H1 (cell line): ENCODE results near the gene GTF2H3. TPM values are rescaled to one million over a fixed set of nuclear protein-coding genes. Genes with fewer than 3 reads are reported as not detected.

Experiments
- CTCF ChIA-PET: fragments of 300-600 bp; sonication (Branson Sonifier 250); formaldehyde crosslinking; loops from one replicate; lab custom pipeline; 2021; ENCODE audit not compliant: partially characterized antibody; lab: Charles Lee
- POLR2A ChIA-PET: fragments of 300-600 bp; sonication (Branson Sonifier 250); formaldehyde crosslinking; loops from one replicate; lab custom pipeline; 2021; ENCODE audit warnings: inconsistent platforms; ENCODE audit not compliant: partially characterized antibody; lab: Charles Lee
- DNase-seq, 2 experiments: peaks; one replicate each; pipeline versions ENCODE4 v3.0.0 to v3.0.0-alpha.2; 2010 to 2022; ENCODE audit warnings: low spot score in 2 of 2, low read depth in 1 of 2, mixed read lengths in 1 of 2
- FAIRE-seq: peaks from 2 replicates; lab custom pipeline; 2011; peaks lifted over from hg19 to GRCh38; lab: Jason Lieb, UNC
- H2AFZ ChIP-seq: 2 replicates; pipeline ENCODE4 v1.8.1; 2012; ENCODE audit warnings: low read length, inconsistent platforms
- H2AK5ac ChIP-seq: 2 replicates; pipeline ENCODE4 v1.6.1; 2013; ENCODE audit warnings: low read depth, low read length
- H2BK120ac ChIP-seq: replicated peaks from 2 replicates; pipeline ENCODE3; 2013; ENCODE audit warnings: low read depth, low read length, inconsistent platforms
- H2BK12ac ChIP-seq: 2 replicates; pipeline ENCODE4 v1.6.1; 2013; ENCODE audit warnings: low read depth, low read length
- H2BK15ac ChIP-seq: 2 replicates; pipeline ENCODE4 v1.6.1; 2013; ENCODE audit warnings: low read length
- H2BK20ac ChIP-seq: 2 replicates; pipeline ENCODE4 v1.6.1; 2013; ENCODE audit warnings: low read length
- H2BK5ac ChIP-seq: 2 replicates; pipeline ENCODE4 v1.6.1; 2013; ENCODE audit warnings: low read depth, low read length
- H3K14ac ChIP-seq: 2 replicates; pipeline ENCODE4 v1.6.1; 2013; ENCODE audit warnings: inconsistent platforms; ENCODE audit not compliant: insufficient read length
- H3K18ac ChIP-seq: 2 replicates; pipeline ENCODE4 v1.6.1; 2013; ENCODE audit warnings: low read length; ENCODE audit errors: extremely low read depth
- H3K23ac ChIP-seq: 2 replicates; pipeline ENCODE4 v1.6.1; 2013; ENCODE audit warnings: inconsistent platforms; ENCODE audit not compliant: insufficient read length
- H3K23me2 ChIP-seq: 2 replicates; pipeline ENCODE4 v1.6.1; 2013; ENCODE audit warnings: low read depth, low read length
- H3K27ac ChIP-seq: 2 replicates; pipeline ENCODE4 v1.6.1; 2011; ENCODE audit warnings: low read depth, low read length, inconsistent platforms
- H3K27me3 ChIP-seq, 4 experiments: replicated peaks in 1 of 4; 1 replicate in 1 of 4; 2 replicates in 3 of 4; pipeline versions ENCODE4 v1.6.1 to v1.8.1; 2011 to 2013; ENCODE audit warnings: low read length in 3 of 4, mild to moderate bottlenecking in 3 of 4, inconsistent platforms in 2 of 4, mixed read lengths in 2 of 4, moderate library complexity in 1 of 4; ENCODE audit not compliant: control insufficient read depth in 3 of 4, insufficient read depth in 3 of 4; ENCODE audit errors: extremely low read depth in 1 of 4
- H3K36me3 ChIP-seq, 4 experiments: 2 replicates each; pipeline versions ENCODE4 v1.6.1 to v1.8.1; 2011 to 2013; ENCODE audit warnings: mild to moderate bottlenecking in 4 of 4, low read length in 3 of 4, moderate library complexity in 2 of 4, control low read depth in 1 of 4, inconsistent platforms in 1 of 4; ENCODE audit not compliant: insufficient read depth in 4 of 4, control insufficient read depth in 2 of 4
- H3K4ac ChIP-seq: replicated peaks from 2 replicates; pipeline ENCODE3; 2013; ENCODE audit warnings: low read length, low read depth, mixed read lengths, inconsistent platforms; ENCODE audit not compliant: insufficient read length
- H3K4me1 ChIP-seq, 4 experiments: replicated peaks in 1 of 4; 1 replicate in 1 of 4; 2 replicates in 3 of 4; pipeline versions ENCODE4 v1.6.1 to v1.8.1; 2011 to 2013; ENCODE audit warnings: low read length in 3 of 4, inconsistent platforms in 2 of 4, mixed read lengths in 1 of 4; ENCODE audit not compliant: insufficient read depth in 4 of 4, control insufficient read depth in 3 of 4
- H3K4me2 ChIP-seq, 2 experiments: 2 replicates each; pipeline versions ENCODE4 v1.6.1 to v1.8.1; 2011 to 2013; ENCODE audit warnings: low read depth in 2 of 2, low read length in 2 of 2, control low read depth in 1 of 2, inconsistent platforms in 1 of 2, mild to moderate bottlenecking in 1 of 2; ENCODE audit not compliant: insufficient read depth in 1 of 2
- H3K4me3 ChIP-seq, 4 experiments: fragments of 200-600, 300-600 bp in 1 of 4; sonication (generic), shearing (Covaris generic), sonication (Bioruptor Twin) in 1 of 4; 2 replicates each; pipeline versions ENCODE4 v1.5.1 to v1.8.1; 2011 to 2016; ENCODE audit warnings: low read length in 4 of 4, low read depth in 3 of 4, control low read depth in 2 of 4, inconsistent platforms in 2 of 4, mild to moderate bottlenecking in 2 of 4, mixed read lengths in 1 of 4, moderate library complexity in 1 of 4; ENCODE audit not compliant: insufficient read depth in 2 of 4; ENCODE audit errors: extremely low read depth in 1 of 4
- H3K56ac ChIP-seq: replicated peaks from 2 replicates; pipeline ENCODE3; 2013; ENCODE audit warnings: low read depth, mild to moderate bottlenecking, mixed read lengths, low read length, inconsistent platforms; ENCODE audit not compliant: insufficient read length
- H3K79me1 ChIP-seq: 2 replicates; pipeline ENCODE4 v1.6.1; 2013; ENCODE audit warnings: low read depth, low read length, control low read depth
- H3K79me2 ChIP-seq, 2 experiments: 2 replicates each; pipeline versions ENCODE4 v1.6.1 to v1.8.1; 2012 to 2013; ENCODE audit warnings: low read length in 2 of 2, mild to moderate bottlenecking in 2 of 2, inconsistent platforms in 1 of 2; ENCODE audit not compliant: insufficient read depth in 2 of 2, control insufficient read depth in 1 of 2
- H3K9ac ChIP-seq, 4 experiments: replicated peaks in 1 of 4; 1 replicate in 1 of 4; 2 replicates in 3 of 4; pipeline versions ENCODE4 v1.6.1 to v1.8.1; 2011 to 2013; ENCODE audit warnings: low read depth in 3 of 4, low read length in 3 of 4, control low read depth in 2 of 4, mild to moderate bottlenecking in 2 of 4, moderate library complexity in 2 of 4, inconsistent platforms in 1 of 4; ENCODE audit errors: extremely low read depth in 1 of 4
- H3K9me3 ChIP-seq, 2 experiments: 2 replicates each; pipeline versions ENCODE4 v1.6.1 to v1.8.1; 2012 to 2013; ENCODE audit warnings: mild to moderate bottlenecking in 2 of 2, moderate library complexity in 2 of 2, control low read depth in 1 of 2, inconsistent platforms in 1 of 2, low read depth in 1 of 2, low read length in 1 of 2, mixed read lengths in 1 of 2; ENCODE audit not compliant: insufficient read depth in 2 of 2
- H4K20me1 ChIP-seq, 2 experiments: replicated peaks in 1 of 2; 2 replicates each; pipeline versions ENCODE3 to v1.8.1; 2011 to 2013; ENCODE audit warnings: inconsistent platforms in 2 of 2, low read length in 2 of 2, mild to moderate bottlenecking in 1 of 2; ENCODE audit not compliant: insufficient read depth in 2 of 2, control insufficient read depth in 1 of 2
- H4K5ac ChIP-seq: 2 replicates; pipeline ENCODE4 v1.6.1; 2013; ENCODE audit warnings: low read length, low read depth, mixed read lengths, inconsistent platforms; ENCODE audit not compliant: insufficient read length
- H4K8ac ChIP-seq: 2 replicates; pipeline ENCODE4 v1.8.0; 2013; ENCODE audit warnings: mild to moderate bottlenecking, moderate library complexity, low read length, inconsistent platforms; ENCODE audit not compliant: insufficient read depth; ENCODE audit errors: extremely low read depth
- H4K91ac ChIP-seq: replicated peaks from 2 replicates; pipeline ENCODE3; 2013; ENCODE audit warnings: low read length, mixed read lengths, inconsistent platforms; ENCODE audit not compliant: insufficient read length
- ATF3 ChIP-seq: IDR thresholded peaks from 2 replicates; pipeline ENCODE4 v1.6.1; 2011; ENCODE audit warnings: low read depth, mild to moderate bottlenecking, low read length; ENCODE audit not compliant: insufficient read depth
- CHD1 ChIP-seq: IDR thresholded peaks from 2 replicates; pipeline ENCODE4 v1.6.1; 2012; ENCODE audit warnings: low read depth, low read length, improper control_type of control experiment
- CTBP2 ChIP-seq: IDR thresholded peaks from 2 replicates; pipeline ENCODE4 v1.7.0; 2011; ENCODE audit warnings: borderline replicate concordance, mild to moderate bottlenecking, moderate library complexity, mixed read lengths, low read length; ENCODE audit not compliant: insufficient read depth, insufficient read length
- EGR1 ChIP-seq: IDR thresholded peaks from 2 replicates; pipeline ENCODE4 v1.6.1; 2011; ENCODE audit warnings: low read depth, low read length, borderline replicate concordance
- GABPA ChIP-seq: IDR thresholded peaks from 2 replicates; pipeline ENCODE4 v1.6.1; 2011; ENCODE audit warnings: mild to moderate bottlenecking, low read length, moderate library complexity, borderline replicate concordance; ENCODE audit not compliant: insufficient read depth
- JUND ChIP-seq: IDR thresholded peaks from 2 replicates; pipeline ENCODE4 v1.6.1; 2011; ENCODE audit warnings: mild to moderate bottlenecking, improper control_type of control experiment, low read length
- KDM4A ChIP-seq: IDR thresholded peaks from one replicate; pipeline ENCODE4 v1.7.1; 2012; ENCODE audit warnings: low read depth, mild to moderate bottlenecking, moderate library complexity, low read length, inconsistent platforms; ENCODE audit not compliant: severe bottlenecking
- RAD21 ChIP-seq, 2 experiments: IDR thresholded peaks in 1 of 2; conservative IDR thresholded peaks in 1 of 2; 2 replicates each; pipeline ENCODE4 v1.6.1; 2011; ENCODE audit warnings: low read depth in 2 of 2, low read length in 2 of 2, improper control_type of control experiment in 1 of 2, inconsistent platforms in 1 of 2, mild to moderate bottlenecking in 1 of 2, moderate library complexity in 1 of 2
- RFX5 ChIP-seq: IDR thresholded peaks from 2 replicates; pipeline ENCODE4 v1.6.1; 2011; ENCODE audit warnings: low read depth, low read length, improper control_type of control experiment, borderline replicate concordance
- RXRA ChIP-seq: IDR thresholded peaks from 2 replicates; pipeline ENCODE4 v1.6.1; 2011; ENCODE audit warnings: low read depth, mild to moderate bottlenecking, low read length, moderate library complexity; ENCODE audit not compliant: insufficient read depth
- SIN3A ChIP-seq, 2 experiments: IDR thresholded peaks in 1 of 2; conservative IDR thresholded peaks in 1 of 2; 2 replicates each; pipeline ENCODE4 v1.6.1; 2011 to 2012; ENCODE audit warnings: low read length in 2 of 2, improper control_type of control experiment in 1 of 2, low read depth in 1 of 2, mild to moderate bottlenecking in 1 of 2
- SRF ChIP-seq: IDR thresholded peaks from 2 replicates; pipeline ENCODE4 v1.6.1; 2011; ENCODE audit warnings: mild to moderate bottlenecking, low read depth, low read length, moderate library complexity
- TBP ChIP-seq: IDR thresholded peaks from 2 replicates; pipeline ENCODE4 v1.6.1; 2011; ENCODE audit warnings: low read depth, low read length, improper control_type of control experiment
- YY1 ChIP-seq: IDR thresholded peaks from 2 replicates; pipeline ENCODE4 v1.6.1; 2011; ENCODE audit warnings: low read depth, mild to moderate bottlenecking, low read length
- WGBS, 2 experiments: shearing (Covaris generic) in 1 of 2; methylation state at CpG; one replicate each; pipeline versions ENCODE4 v1.1.6 to v1.1.7; 2013 to 2015; ENCODE audit warnings: low lambda C conversion rate in 2 of 2, mixed read lengths in 2 of 2, inconsistent platforms in 1 of 2, low coverage in 1 of 2, missing lambda C conversion rate in 1 of 2; ENCODE audit not compliant: insufficient replicate concordance in 2 of 2, insufficient coverage in 1 of 2, insufficient read length in 1 of 2; ENCODE audit errors: extremely low coverage in 1 of 2, missing lambda C conversion rate in 1 of 2; 5-methylcytosine and 5-hydroxymethylcytosine counted together
- polyA plus RNA-seq, 7 experiments: library from polyadenylated mRNA; depleted of rRNA in 3 of 7; stranded (reverse) in 5 of 7; unstranded in 2 of 7; fragments of >200 nt in 5 of 7; fragments of 200-250 nt in 2 of 7; gene quantifications; 1 replicate in 5 of 7; 2 replicates in 1 of 7; 4 replicates in 1 of 7; pipeline versions ENCODE4 v1.2.1 to v1.2.3, GENCODE V29; 2011 to 2013; ENCODE audit warnings: missing spikeins in 2 of 7, mixed read lengths in 2 of 7
- total RNA-seq: library from RNA; stranded (reverse); fragmentation: NEBNext Ultra II Directional; extraction: Animal tissue kit (Norgen Biotek cat#: 25700); gene quantifications from 2 replicates; pipeline ENCODE4 v1.2.1, GENCODE V29; 2021

GTF2H3 gene
- total and polyA plus RNA-seq, 2 of the 8 experiments (the other 6 are each of a cell fraction or from before 2014, with no cell fraction given): 21.0 to 32.1 TPM

GRCh38 chr12:123667771-123668170 lies 34.1 kb downstream of the GTF2H3 start:
- Histone ChIP-seq H3K23ac (no peak overlapping the region), H4K91ac (no peak overlapping the region), H4K8ac (no peak overlapping the region), H3K27me3 (no peaks in the 10 kb centered on the region), H4K5ac (no peak overlapping the region), H3K56ac (no peak overlapping the region), H2AK5ac (no peak overlapping the region), H2AFZ (no peak overlapping the region), H3K36me3 (no peaks in the 10 kb centered on the region), H3K9ac (no peak overlapping the region), H2BK20ac (no peak overlapping the region), H3K4me2 (no peak overlapping the region), H3K4me3 (no peak overlapping the region), H3K4me1 (peaks cover 0 to 4% (median 0%) of the 10 kb centered on the region in 4 experiments; a peak in 2 of 7 replicates), H3K9me3 (no peaks in the 10 kb centered on the region), H3K14ac (no peak overlapping the region), H2BK12ac (no peak overlapping the region), H2BK5ac (no peak overlapping the region), H3K27ac (no peak overlapping the region), H3K23me2 (peaks cover 4% of the 10 kb centered on the region; the same call in 1 of the 2 replicates), H3K79me2 (no peaks in the 10 kb centered on the region), H3K18ac (no peak overlapping the region), H4K20me1 (no peaks in the 10 kb centered on the region), H2BK120ac (no peak overlapping the region), H2BK15ac (no peak overlapping the region), H3K79me1 (no peaks in the 10 kb centered on the region), H3K4ac (no peak overlapping the region)
- ChIA-PET POLR2A (no interaction called here), CTCF (no interaction called here)
- 89% methylated on average over 8 of the region's 8 CpGs; no CpG with 5 or more reads in 1 of the 2 experiments for WGBS, 2 experiments
- FAIRE-seq: no peak
- DNase-seq: no peak
- TF ChIP-seq SRF (no peak), EGR1 (no peak), YY1 (no peak), CTBP2 (no peak), TBP (no peak), CHD1 (no peak), RXRA (no peak), KDM4A (no peak), SIN3A (conservative IDR thresholded peaks at IDR 0.05 in 1 of 2, IDR thresholded peaks at IDR 0.05 in 1 of 2; ENCODE audit: low read depth in 1 of 2, low read length in 2 of 2) (no peak), ATF3 (no peak), RAD21 (IDR thresholded peaks at IDR 0.05 in 1 of 2, conservative IDR thresholded peaks at IDR 0.05 in 1 of 2; ENCODE audit: low read depth in 2 of 2, low read length in 2 of 2) (no peak), RFX5 (no peak), JUND (no peak), GABPA (no peak)
